ENCODE measurements around the gene ACOXL. TPM values are rescaled to one million over a fixed set of nuclear protein-coding genes. Genes with fewer than 3 reads are reported as not detected.
A peak's percentile ranks its signal among the peaks of the same experiment; 100 is the strongest.

Gene ACOXL
- polyA plus RNA-seq, 3 donors, result 0.35 TPM; not detected in 2

DNA sequence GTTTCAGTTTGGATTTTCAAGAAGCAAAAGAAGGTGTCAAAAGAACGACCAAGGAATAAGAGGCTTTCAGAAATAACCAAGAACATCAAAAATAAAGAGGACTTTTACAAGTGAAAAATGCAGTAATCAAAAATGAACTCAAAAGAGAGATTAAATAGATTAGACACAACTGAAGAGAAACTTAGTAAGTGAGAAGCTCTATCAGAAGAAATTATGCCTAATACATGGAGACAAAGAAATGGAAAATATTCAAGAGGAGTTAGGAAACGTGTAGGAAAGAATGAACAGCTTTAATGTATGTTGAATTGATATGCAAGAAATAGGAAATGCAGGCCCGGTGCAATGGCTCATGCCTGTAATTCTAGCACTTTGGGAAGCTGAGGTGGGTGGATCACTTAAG lies 145.8 kb downstream of the ACOXL start:
- H3K27ac Mint-ChIP-seq, result no peak overlapping the region
- Histone ChIP-seq H3K36me3 (replicated peaks in 1 of 2; ENCODE audit: control insufficient read depth in 1 of 2, insufficient read depth in 2 of 2, low read length in 2 of 2) (no peaks in the 10 kb centered on the region), H3K79me2 (ENCODE audit: insufficient read depth, low read length) (no peaks in the 10 kb centered on the region), H3K27ac (ENCODE audit: low read depth in 1 of 2, low read length in 2 of 2) (no peak overlapping the region), H3K4me3 (replicated peaks in 1 of 3; ENCODE audit: low read depth in 2 of 3, low read length in 3 of 3) (no peak overlapping the region), H4K20me1 (ENCODE audit: insufficient read depth, low read length) (no peaks in the 10 kb centered on the region), H3K4me1 (ENCODE audit: control insufficient read depth in 1 of 2, insufficient read depth in 2 of 2, low read length in 2 of 2) (peaks cover 36 to 38% of the 10 kb centered on the region in 2 donors), H3K9me3 (replicated peaks in 1 of 2; ENCODE audit: control insufficient read depth in 1 of 2, insufficient read depth in 1 of 2, low read length in 2 of 2) (no peaks in the 10 kb centered on the region), H3K27me3 (ENCODE audit: control insufficient read depth in 2 of 2, insufficient read depth in 2 of 2, low read length in 2 of 2) (no peaks in the 10 kb centered on the region), H3K4me2 (replicated peaks; ENCODE audit: extremely low read depth, low read length, poor library complexity, severe bottlenecking) (no peak overlapping the region), H3K9ac (ENCODE audit: insufficient read depth, low read length, poor library complexity, severe bottlenecking) (no peak overlapping the region), H2AFZ (ENCODE audit: insufficient read depth, low read depth, low read length, poor library complexity, severe bottlenecking) (no peak overlapping the region)
- H3K4me1 Mint-ChIP-seq, result peaks cover 29% of the 10 kb centered on the region
- H3K27me3 Mint-ChIP-seq (ENCODE audit: low read depth in 3 of 3), result peaks cover 2 to 7% (median 3%) of the 10 kb centered on the region in 3 donors
- H3K36me3 Mint-ChIP-seq, result peaks cover 3 to 4% of the 10 kb centered on the region in 2 donors
- peaks cover 4 to 7% (median 6%) of the 10 kb centered on the region in 7 donors for H3K9me3 Mint-ChIP-seq
- WGBS (ENCODE audit: insufficient coverage), result 100% methylated on average over 1 of the region's 3 CpGs
- peak overlapping the region in 1 of 2 donors; percentile 92 for H3K4me3 Mint-ChIP-seq
- intact Hi-C loops (cut with micrococcal nuclease), result no loop called here
- no peak for DNase-seq
- TF ChIP-seq, protein P1, sequence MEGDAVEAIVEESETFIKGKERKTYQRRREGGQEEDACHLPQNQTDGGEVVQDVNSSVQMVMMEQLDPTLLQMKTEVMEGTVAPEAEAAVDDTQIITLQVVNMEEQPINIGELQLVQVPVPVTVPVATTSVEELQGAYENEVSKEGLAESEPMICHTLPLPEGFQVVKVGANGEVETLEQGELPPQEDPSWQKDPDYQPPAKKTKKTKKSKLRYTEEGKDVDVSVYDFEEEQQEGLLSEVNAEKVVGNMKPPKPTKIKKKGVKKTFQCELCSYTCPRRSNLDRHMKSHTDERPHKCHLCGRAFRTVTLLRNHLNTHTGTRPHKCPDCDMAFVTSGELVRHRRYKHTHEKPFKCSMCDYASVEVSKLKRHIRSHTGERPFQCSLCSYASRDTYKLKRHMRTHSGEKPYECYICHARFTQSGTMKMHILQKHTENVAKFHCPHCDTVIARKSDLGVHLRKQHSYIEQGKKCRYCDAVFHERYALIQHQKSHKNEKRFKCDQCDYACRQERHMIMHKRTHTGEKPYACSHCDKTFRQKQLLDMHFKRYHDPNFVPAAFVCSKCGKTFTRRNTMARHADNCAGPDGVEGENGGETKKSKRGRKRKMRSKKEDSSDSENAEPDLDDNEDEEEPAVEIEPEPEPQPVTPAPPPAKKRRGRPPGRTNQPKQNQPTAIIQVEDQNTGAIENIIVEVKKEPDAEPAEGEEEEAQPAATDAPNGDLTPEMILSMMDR (IDR thresholded peaks at IDR 0.05), result no peak

DNA sequence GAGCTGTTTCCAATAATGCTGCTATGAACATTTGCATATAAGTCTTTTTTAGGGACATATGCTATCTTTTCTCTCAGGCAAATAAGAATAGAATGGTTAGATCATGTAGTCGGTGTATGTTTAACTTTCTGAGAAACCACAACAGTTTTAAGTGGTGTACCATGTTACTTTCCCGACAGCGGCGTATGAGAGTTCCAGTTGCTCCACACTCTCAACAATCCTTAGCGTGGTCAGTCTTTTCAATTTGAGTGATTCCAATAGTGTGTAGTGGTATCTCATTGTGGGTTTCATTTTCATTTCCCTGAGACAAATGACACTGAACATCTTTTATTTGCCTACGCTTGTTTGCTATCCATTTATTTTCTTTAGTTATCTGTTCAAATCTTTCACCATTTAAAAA lies 149.5 kb downstream of the ACOXL start:
- no peak overlapping the region for H2AFZ ChIP-seq (ENCODE audit: insufficient read depth, low read depth, low read length, poor library complexity, severe bottlenecking)
- no CpG with 5 or more reads among the region's 6 CpGs for WGBS (ENCODE audit: insufficient coverage)
- Mint-ChIP-seq H3K4me3 (no peak overlapping the region), H3K36me3 (peaks cover 3 to 4% of the 10 kb centered on the region in 2 donors), H3K27ac (no peak overlapping the region), H3K9me3 (peaks cover 4 to 7% (median 6%) of the 10 kb centered on the region in 7 donors), H3K4me1 (peaks cover 9% of the 10 kb centered on the region), H3K27me3 (ENCODE audit: low read depth in 3 of 3) (peaks cover 1 to 7% (median 3%) of the 10 kb centered on the region in 3 donors)
- H3K4me2 ChIP-seq (replicated peaks; ENCODE audit: extremely low read depth, low read length, poor library complexity, severe bottlenecking), result no peak overlapping the region
- H4K20me1 ChIP-seq (ENCODE audit: insufficient read depth, low read length), result no peaks in the 10 kb centered on the region
- H3K27ac ChIP-seq (ENCODE audit: low read depth in 1 of 2, low read length in 2 of 2), result no peak overlapping the region
- TF ChIP-seq, protein P1 (IDR thresholded peaks at IDR 0.05), result no peak
- peaks cover 9% of the 10 kb centered on the region in 2 donors for H3K4me1 ChIP-seq (ENCODE audit: control insufficient read depth in 1 of 2, insufficient read depth in 2 of 2, low read length in 2 of 2)
- intact Hi-C loops (cut with micrococcal nuclease), result no loop called here
- H3K36me3 ChIP-seq (replicated peaks in 1 of 2; ENCODE audit: control insufficient read depth in 1 of 2, insufficient read depth in 2 of 2, low read length in 2 of 2), result no peaks in the 10 kb centered on the region
- no peaks in the 10 kb centered on the region for H3K27me3 ChIP-seq (ENCODE audit: control insufficient read depth in 2 of 2, insufficient read depth in 2 of 2, low read length in 2 of 2)
- H3K9me3 ChIP-seq (replicated peaks in 1 of 2; ENCODE audit: control insufficient read depth in 1 of 2, insufficient read depth in 1 of 2, low read length in 2 of 2), result no peaks in the 10 kb centered on the region
- no peak overlapping the region for H3K4me3 ChIP-seq (replicated peaks in 1 of 3; ENCODE audit: low read depth in 2 of 3, low read length in 3 of 3)
- H3K79me2 ChIP-seq (ENCODE audit: insufficient read depth, low read length), result no peaks in the 10 kb centered on the region
- no peak overlapping the region for H3K9ac ChIP-seq (ENCODE audit: insufficient read depth, low read length, poor library complexity, severe bottlenecking)
- DNase-seq, result no peak
